GM19395 (cell line): ENCODE results near the gene GGPS1.
"Not testable (repeated sequence)": the region's sequence is repeated elsewhere in the genome, so short reads cannot be mapped to it uniquely, and the experiment has no call there.

Experiments
- ATAC-seq: cut with Tn5 transposase; IDR thresholded peaks from one replicate; pipeline ENCODE4 v1.9.1; 2021; ENCODE audit warnings: mild to moderate bottlenecking, moderate library complexity; ENCODE audit not compliant: unreplicated experiment

GGPS1 gene

DNA sequence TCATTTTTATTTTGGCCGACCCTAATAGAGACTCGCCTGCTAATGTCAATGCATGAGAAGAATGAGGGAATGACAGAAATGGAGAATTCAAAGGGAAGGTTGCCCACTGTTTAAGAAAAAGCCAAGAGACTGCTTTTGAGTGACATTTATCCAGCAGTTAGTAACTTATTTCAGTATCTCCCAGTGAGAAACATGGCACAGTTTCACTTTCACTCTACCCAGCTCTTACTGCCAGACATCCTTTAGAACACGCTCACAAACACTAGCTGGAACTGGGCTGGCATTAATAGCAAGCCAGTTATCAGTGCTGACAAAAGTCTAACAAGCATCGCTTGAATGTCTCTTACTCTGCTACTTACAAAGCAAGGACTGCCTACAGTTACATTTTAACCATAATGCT lies 8.5 kb downstream of the GGPS1 start:
- no peak for ATAC-seq

DNA sequence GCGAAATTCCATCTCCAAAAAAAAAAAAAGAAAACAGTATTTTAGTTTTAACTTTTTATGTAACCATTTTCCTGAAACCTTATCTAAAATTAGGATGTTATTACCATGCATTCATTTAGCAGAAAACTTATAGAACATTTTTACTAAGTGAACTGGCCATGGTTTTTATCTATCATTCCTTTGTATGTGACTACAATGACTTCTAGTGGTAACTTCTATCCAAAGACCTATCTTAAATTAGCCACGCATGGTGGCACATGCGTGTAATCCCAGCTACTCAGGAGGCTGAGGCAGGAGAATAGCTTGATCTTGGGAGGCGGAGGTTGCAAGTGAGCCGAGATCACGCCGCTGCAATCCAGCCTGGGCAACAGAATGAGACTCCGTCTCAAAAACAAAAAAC lies 11.4 kb downstream of the GGPS1 start:
- ATAC-seq, result no peak

DNA sequence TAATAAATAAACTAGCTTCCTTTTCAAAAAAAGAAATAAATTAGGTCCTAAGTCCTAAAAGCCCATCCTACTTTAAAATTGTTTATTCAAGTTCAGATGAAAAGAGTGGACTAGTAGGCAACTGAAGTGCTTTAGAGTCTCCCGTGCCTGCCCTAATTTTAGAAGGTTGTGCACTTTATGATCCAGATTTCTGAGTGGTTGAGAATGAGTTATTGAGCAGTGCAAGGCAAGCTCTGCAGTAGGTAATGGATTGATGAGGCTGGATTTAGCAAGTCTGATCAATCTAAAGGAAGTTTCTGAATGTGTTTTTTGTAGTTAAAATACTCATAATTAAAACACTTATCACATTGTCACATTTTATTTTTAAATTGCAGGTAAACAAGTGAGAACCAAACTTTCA lies 13.0 kb downstream of the GGPS1 start:
- ATAC-seq, result no peak

DNA sequence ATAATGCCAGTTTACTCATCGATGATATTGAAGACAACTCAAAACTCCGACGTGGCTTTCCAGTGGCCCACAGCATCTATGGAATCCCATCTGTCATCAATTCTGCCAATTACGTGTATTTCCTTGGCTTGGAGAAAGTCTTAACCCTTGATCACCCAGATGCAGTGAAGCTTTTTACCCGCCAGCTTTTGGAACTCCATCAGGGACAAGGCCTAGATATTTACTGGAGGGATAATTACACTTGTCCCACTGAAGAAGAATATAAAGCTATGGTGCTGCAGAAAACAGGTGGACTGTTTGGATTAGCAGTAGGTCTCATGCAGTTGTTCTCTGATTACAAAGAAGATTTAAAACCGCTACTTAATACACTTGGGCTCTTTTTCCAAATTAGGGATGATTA lies 13.7 kb downstream of the GGPS1 start:
- no peak for ATAC-seq

DNA sequence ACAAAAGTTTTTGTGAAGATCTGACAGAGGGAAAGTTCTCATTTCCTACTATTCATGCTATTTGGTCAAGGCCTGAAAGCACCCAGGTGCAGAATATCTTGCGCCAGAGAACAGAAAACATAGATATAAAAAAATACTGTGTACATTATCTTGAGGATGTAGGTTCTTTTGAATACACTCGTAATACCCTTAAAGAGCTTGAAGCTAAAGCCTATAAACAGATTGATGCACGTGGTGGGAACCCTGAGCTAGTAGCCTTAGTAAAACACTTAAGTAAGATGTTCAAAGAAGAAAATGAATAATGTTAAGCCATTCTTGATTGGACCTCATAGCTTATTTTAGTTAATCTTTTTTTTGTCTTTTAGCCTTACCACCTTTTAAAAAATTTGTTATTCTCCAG lies 14.1 kb downstream of the GGPS1 start:
- no peak for ATAC-seq

DNA sequence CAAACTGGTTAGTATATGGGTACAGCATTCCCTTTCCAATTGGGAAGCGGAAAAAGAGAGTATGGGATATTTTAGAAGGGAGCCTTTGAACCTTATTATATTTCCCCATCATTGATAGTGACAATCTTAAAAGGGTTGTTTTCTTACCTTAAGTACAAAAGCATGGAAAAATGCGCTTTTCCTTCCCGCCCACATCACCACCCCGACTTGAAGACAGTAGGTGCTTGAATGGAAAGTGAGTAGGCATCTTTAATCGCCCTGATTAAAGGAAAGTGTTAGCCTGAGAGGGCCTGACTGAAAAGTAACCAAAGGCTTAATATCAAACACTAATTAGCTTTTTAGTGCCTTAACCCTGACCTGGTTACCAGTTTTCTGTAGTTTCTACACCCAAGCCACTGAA lies 15.4 kb downstream of the GGPS1 start:
- ATAC-seq, result no peak

DNA sequence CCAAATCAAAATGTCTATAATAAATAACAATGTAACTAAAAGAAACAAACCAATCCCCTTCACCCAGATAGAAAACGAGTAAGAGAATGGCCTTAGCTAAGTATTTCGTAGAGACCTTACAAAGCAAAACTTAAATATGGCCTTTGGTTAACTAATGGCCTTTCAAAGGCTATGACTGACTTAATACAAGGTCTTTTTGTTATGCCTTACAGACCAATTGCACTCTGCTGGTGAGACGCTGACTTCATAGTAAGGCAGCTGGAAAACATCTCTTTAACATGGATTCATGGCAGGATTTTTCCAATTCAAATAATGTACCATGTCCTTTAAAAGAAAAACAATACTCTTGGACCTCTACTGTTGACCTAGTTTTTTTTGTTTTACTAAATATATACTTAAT lies 23.1 kb downstream of the GGPS1 start:
- no peak for ATAC-seq

DNA sequence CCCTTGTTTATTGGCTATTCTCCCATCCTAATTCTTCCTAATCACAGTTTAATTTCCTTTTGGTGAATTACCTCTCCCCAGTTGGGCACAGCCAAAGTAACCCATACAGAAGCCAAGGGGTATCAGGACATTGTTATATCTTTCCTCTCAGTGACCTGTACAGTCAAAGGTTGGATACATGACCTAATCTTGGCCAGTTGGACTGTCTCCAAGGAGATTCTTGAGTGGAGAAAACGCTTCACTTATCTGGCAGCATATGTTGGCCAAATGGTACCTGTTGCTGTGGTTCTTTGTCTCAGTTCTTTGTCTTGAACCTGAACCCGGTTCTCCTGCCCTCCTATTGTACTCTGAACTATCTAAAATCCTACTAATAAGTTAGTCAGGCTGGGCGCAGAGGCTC lies 23.5 kb downstream of the GGPS1 start:
- ATAC-seq, result no peak

DNA sequence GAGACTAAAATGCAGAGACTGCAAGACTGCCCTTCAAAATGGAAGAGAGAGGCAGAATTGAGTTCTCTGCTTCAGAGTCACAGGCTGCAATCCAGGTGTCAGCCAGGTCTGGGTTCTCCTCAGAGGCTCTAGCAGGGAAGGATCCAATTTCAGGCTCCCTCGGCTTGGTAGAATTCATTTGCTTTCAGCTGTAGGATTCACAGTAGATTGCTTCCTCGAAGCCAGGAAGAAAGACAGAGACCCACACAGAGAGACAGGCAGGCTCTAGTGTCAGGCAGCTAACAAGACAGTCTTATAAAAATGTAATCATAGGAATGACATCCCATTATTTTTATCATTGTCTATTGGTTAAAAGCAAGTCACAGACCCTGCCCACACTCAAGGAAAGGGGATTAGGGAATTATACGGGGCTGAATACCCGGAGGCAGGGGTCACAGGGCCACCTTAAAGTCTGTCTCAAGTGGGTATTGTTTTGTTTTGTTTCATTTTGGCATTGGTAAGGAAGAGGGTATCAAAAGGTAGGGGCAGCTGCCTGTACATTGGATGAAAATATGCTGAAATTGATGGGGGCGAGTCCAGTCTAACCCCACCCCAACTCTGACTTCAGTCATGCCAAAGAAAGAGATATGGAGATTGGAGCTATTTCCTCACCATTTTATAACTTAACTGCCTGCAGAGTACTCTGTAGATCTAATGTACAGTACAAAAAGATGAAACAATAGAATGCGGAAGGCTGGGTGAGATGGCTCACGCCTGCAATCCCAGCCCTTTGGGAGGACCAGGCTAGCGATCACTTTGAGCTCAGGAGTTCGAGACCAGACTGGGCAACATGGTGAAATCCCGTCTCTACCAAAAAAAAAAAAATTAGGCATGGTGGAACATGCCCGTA lies 29.4 kb downstream of the GGPS1 start:
- ATAC-seq, result no peak

DNA sequence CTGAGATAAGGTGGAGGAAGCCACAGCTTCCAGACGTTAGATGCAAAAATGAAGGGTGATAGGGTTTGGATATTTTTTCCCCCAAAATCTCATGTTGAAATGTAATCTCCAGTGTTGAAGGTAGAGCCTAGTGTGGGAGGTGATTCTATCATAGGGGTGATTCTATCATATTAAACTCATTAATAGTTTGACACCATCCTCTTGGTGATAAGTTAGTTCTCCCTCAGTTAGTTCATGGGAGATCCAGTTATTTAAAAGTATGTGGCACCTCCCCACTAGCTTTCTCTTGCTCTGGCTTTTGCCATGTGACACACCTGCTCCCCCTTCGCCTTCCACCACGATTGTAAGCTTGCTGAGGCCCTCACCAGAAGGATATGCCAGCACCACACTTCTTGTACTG lies 30.5 kb downstream of the GGPS1 start:
- no peak for ATAC-seq

DNA sequence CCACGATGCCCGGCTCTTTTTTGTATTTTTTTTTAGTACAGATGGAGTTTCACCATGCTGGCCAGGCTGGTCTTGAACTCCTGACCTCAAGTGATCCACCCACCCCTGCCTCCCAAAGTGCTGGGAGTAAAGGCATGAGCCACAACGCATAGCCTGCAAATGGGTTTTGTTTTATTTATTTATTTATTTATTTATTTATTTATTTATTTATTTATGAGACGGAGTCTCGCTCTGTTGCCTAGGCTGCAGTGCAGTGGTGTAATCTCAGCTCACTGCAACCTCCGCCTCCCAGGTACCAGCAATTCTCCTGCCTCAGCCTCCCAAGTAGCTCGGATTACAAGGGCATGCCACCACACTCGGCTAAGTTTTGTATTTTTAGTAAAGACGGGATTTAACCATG lies 35.8 kb downstream of the GGPS1 start:
- ATAC-seq, result not testable (repeated sequence)

DNA sequence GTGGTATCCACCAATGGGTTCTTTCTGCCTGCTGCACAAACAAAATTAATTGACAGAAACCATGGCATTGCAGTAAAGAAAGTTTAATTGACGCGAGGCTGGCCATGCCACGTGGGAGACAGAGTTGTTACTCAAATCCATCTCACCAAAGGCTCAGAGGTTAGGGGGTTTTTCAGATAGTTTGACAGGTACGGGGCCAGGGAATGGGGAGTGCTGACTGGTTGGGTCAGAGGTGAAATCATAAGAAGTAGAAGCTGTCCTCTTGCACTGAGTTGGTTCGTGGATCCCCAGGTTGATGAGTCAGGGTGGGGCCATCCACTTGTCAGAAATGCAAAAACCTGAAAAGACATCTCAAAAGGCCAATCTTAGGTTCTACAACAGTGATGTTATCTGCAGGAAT lies 37.9 kb downstream of the GGPS1 start:
- no peak for ATAC-seq

DNA sequence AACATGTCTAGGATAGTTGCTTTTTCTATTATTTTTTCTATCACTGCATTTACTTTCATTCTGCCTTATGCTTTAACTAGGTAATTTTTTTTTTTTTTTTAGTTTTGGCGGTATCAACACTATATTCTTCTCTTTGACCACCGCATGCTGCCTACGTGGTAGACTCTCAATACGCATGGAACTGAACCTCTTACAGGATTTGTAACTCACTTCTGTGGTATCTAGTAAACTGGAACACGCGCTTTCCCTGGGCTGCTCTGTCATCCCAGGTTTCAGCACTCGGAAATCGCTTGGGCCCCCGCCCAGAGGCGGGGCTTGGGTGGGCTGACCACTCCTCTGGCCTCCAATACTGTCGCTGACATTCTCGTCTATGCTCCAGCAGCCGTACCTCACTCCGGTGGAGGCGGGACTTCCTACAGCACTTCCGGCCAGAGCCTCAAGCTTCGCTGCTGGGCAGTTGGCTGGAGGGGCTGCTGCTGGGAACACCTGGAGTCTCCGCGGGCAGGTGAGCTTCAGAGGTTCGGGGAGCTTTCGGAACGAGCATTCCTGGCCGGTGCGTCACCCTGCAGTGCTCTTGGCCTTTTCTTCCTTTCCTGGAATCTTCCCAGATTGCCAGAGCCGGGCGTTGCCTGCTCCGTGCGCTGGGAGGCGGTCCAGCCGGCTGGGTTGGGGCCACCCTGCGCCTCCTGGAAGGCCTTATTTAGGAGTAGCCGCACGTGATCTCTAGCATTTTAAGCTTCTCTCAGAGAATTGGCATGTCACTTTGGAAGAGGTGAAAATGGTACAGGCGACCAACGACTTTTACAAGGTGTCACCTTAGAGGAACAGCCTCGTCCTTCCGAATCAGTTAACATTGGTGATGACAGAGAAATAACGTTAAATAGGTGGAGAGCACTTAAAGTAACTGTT lies 38.9 kb downstream of the GGPS1 start, which contains the start of gene TBCE:
Gene TBCE, plus strand, starts transcription at position 428 of the 909 bp plus-strand sequence. CDS start 12,623 bp downstream, outside the sequence.
- peak; percentile 100 for ATAC-seq

DNA sequence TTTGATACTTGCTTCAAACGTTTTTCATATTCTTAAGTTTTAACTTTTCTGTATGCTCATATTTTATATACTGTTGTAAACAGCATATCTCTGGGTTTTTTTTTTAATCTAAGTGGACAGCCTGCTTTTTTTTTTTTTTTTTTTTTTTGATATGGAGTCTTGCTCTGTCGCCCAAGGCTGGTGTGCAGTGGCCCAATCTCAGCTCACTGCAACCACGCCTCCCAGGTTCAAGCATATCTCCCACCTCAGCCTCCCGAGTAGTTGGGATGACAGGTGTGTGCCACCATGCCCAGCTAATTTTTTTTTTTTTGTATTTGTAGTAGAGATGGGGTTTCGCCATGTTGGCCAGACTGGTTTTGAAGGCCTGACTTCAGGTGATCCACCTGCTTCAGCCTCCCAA lies 40.1 kb downstream of the GGPS1 start:
- no peak for ATAC-seq

DNA sequence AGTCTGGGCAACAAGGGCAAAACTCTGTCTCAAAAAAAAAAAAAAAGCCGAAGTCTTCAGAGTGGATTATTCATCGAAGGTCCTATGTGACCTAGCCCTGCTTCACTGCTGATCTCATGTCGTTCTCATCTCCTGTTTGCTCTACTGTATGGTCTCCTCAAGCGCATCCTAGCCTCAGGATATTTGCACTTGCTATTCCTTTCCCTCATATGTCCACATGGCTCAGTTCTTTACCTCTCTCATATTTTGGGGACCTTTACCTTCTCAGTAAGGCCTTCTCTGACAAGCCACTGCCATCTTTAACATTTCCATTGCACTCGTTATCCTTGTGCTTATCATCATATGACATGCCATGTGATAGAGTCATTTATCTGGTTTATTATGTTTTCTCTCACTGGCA lies 41.4 kb downstream of the GGPS1 start:
- no peak for ATAC-seq

DNA sequence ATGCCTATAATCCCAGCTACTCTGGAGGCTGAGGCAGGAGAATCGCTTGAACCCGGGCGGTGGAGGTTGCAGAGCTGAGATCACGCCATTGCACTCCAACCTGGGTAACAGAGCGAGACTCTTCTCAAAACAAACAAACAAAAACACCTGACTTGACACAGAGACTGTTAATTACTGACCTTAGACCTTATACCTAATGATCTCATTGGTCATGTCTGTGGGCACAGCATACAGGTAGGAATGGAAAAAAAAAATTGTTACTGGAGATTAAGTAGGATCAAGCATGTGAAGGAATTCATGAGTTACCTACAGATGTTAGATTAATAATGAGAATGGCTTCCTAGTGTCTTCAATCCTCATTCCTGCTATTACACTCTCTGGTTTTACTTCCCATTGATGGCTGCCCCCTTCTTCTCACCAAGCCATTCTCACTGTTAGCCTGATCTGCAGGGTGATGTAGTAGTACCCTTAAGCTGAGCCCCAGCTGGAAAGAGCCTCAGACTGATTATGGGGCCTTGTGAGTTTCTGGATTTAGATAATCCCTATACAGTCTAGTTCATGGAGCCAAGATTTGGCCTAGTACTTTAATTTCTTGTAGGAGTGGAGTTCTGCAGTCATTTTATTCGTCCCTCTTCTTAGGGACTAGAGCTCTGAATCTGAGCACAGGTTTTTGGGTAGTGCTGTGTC lies 47.7 kb downstream of the GGPS1 start:
- no peak for ATAC-seq

DNA sequence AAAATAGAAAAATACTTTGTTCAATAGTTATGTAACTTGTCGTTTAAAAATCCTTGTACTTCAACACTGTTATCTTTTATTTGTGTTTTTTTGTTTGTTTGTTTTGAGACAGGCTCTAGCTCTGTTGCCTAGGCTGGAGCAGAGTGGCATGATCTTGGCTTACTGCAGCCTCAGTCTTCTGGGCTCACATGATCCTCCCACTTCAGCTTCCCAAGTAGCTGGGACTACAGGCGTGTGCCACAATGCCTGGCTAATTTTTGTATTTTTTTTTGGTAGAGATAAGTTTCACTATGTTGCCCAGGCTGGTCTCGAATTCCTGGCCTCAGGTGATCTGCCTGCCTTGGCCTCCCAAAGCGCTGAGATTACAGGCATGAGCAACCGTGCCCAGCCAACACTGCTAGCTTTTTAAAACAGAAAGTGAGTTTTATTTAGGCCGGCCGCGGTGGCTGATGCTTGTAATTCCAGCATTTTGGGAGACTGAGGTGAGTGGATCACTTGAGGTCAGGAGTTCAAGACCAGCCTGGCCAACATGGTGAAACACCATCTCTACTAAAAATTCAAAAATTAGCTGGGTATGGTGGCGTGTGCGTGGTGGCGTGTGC lies 49.9 kb downstream of the GGPS1 start:
- ATAC-seq, result not testable (repeated sequence)

DNA sequence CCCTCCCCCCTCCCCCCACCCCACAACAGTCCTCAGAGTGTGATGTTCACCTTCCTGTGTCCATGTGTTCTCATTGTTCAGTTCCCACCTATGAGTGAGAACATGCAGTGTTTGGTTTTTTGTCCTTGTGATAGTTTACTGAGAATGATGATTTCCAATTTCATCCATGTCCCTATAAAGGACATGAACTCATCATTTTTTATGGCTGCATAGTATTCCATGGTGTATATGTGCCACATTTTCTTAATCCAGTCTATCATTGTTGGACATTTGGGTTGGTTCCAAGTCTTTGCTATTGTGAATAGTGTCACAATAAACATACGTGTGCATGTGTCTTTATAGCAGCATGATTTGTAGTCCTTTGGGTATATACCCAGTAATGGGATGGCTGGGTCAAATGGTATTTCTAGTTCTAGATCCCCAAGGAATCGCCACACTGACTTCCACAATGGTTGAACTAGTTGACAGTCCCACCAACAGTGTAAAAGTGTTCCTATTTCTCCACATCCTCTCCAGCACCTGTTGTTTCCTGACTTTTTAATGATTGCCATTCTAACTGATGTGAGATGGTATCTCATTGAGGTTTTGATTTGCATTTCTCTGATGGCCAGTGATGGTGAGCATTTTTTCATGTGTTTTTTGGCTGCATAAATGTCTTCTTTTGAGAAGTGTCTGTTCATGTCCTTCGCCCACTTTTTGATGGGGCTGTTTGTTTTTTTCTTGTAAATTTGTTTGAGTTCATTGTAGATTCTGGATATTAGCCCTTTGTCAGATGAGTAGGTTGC lies 53.8 kb downstream of the GGPS1 start:
- not testable (repeated sequence) for ATAC-seq

DNA sequence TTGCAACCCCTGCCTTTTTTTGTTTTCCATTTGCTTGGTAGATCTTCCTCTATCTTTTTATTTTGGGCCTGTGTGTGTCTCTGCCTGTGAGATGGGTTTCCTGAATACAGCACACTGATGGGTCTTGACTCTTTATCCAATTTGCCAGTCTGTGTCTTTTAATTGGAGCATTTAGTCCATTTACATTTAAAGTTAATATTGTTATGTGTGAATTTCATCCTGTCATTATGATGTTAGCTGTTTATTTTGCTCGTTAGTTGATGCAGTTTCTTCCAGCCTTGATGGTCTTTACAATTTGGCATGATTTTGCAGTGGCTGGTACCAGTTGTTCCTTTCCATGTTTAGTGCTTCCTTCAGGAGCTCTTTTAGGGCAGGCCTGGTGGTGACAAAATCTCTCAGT lies 57.3 kb downstream of the GGPS1 start:
- ATAC-seq, result not testable (repeated sequence)

DNA sequence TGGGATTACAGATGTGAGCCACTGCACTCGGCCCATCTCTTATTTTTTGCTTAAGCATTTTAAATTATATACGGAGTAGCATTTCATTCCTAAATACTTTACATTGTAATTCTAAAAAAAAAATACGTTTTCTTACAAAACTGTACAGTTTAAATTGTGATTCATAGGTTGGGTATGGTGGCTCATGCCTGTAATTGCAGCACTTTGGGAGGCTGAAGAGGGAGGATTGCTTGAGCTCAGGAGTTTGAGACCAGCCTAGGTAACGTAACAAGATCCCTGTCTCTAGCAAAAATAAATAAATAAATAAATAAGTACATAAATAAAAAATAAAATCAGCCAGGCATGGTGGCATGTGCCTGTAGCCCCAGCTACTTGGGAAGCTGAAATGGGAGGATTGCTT lies 63.5 kb downstream of the GGPS1 start:
- no peak for ATAC-seq
